H1 (cell line): ENCODE measurements around the gene TNRC6C. TPM values are rescaled to one million over a fixed set of nuclear protein-coding genes. Genes with fewer than 3 reads are reported as not detected.

Experiments used
- CTCF ChIA-PET: fragments of 300-600 bp; sonication (Branson Sonifier 250); formaldehyde crosslinking; loops from one replicate; lab custom pipeline; 2021; ENCODE audit not compliant: partially characterized antibody; lab: Charles Lee
- POLR2A ChIA-PET: fragments of 300-600 bp; sonication (Branson Sonifier 250); formaldehyde crosslinking; loops from one replicate; lab custom pipeline; 2021; ENCODE audit warnings: inconsistent platforms; ENCODE audit not compliant: partially characterized antibody; lab: Charles Lee
- DNase-seq, 2 experiments: peaks; one replicate each; pipeline versions ENCODE4 v3.0.0 to v3.0.0-alpha.2; 2010 to 2022; ENCODE audit warnings: low spot score in 2 of 2, low read depth in 1 of 2, mixed read lengths in 1 of 2
- FAIRE-seq: peaks from 2 replicates; lab custom pipeline; 2011; peaks lifted over from hg19 to GRCh38; lab: Jason Lieb, UNC
- H2AFZ ChIP-seq: 2 replicates; pipeline ENCODE4 v1.8.1; 2012; ENCODE audit warnings: low read length, inconsistent platforms
- H2AK5ac ChIP-seq: 2 replicates; pipeline ENCODE4 v1.6.1; 2013; ENCODE audit warnings: low read depth, low read length
- H2BK120ac ChIP-seq: replicated peaks from 2 replicates; pipeline ENCODE3; 2013; ENCODE audit warnings: low read depth, low read length, inconsistent platforms
- H2BK12ac ChIP-seq: 2 replicates; pipeline ENCODE4 v1.6.1; 2013; ENCODE audit warnings: low read depth, low read length
- H2BK15ac ChIP-seq: 2 replicates; pipeline ENCODE4 v1.6.1; 2013; ENCODE audit warnings: low read length
- H2BK20ac ChIP-seq: 2 replicates; pipeline ENCODE4 v1.6.1; 2013; ENCODE audit warnings: low read length
- H2BK5ac ChIP-seq: 2 replicates; pipeline ENCODE4 v1.6.1; 2013; ENCODE audit warnings: low read depth, low read length
- H3K14ac ChIP-seq: 2 replicates; pipeline ENCODE4 v1.6.1; 2013; ENCODE audit warnings: inconsistent platforms; ENCODE audit not compliant: insufficient read length
- H3K18ac ChIP-seq: 2 replicates; pipeline ENCODE4 v1.6.1; 2013; ENCODE audit warnings: low read length; ENCODE audit errors: extremely low read depth
- H3K23ac ChIP-seq: 2 replicates; pipeline ENCODE4 v1.6.1; 2013; ENCODE audit warnings: inconsistent platforms; ENCODE audit not compliant: insufficient read length
- H3K23me2 ChIP-seq: 2 replicates; pipeline ENCODE4 v1.6.1; 2013; ENCODE audit warnings: low read depth, low read length
- H3K27ac ChIP-seq: 2 replicates; pipeline ENCODE4 v1.6.1; 2011; ENCODE audit warnings: low read depth, low read length, inconsistent platforms
- H3K27me3 ChIP-seq, 4 experiments: replicated peaks in 1 of 4; 1 replicate in 1 of 4; 2 replicates in 3 of 4; pipeline versions ENCODE4 v1.6.1 to v1.8.1; 2011 to 2013; ENCODE audit warnings: low read length in 3 of 4, mild to moderate bottlenecking in 3 of 4, inconsistent platforms in 2 of 4, mixed read lengths in 2 of 4, moderate library complexity in 1 of 4; ENCODE audit not compliant: control insufficient read depth in 3 of 4, insufficient read depth in 3 of 4; ENCODE audit errors: extremely low read depth in 1 of 4
- H3K36me3 ChIP-seq, 4 experiments: 2 replicates each; pipeline versions ENCODE4 v1.6.1 to v1.8.1; 2011 to 2013; ENCODE audit warnings: mild to moderate bottlenecking in 4 of 4, low read length in 3 of 4, moderate library complexity in 2 of 4, control low read depth in 1 of 4, inconsistent platforms in 1 of 4; ENCODE audit not compliant: insufficient read depth in 4 of 4, control insufficient read depth in 2 of 4
- H3K4ac ChIP-seq: replicated peaks from 2 replicates; pipeline ENCODE3; 2013; ENCODE audit warnings: low read length, low read depth, mixed read lengths, inconsistent platforms; ENCODE audit not compliant: insufficient read length
- H3K4me1 ChIP-seq, 4 experiments: replicated peaks in 1 of 4; 1 replicate in 1 of 4; 2 replicates in 3 of 4; pipeline versions ENCODE4 v1.6.1 to v1.8.1; 2011 to 2013; ENCODE audit warnings: low read length in 3 of 4, inconsistent platforms in 2 of 4, mixed read lengths in 1 of 4; ENCODE audit not compliant: insufficient read depth in 4 of 4, control insufficient read depth in 3 of 4
- H3K4me2 ChIP-seq, 2 experiments: 2 replicates each; pipeline versions ENCODE4 v1.6.1 to v1.8.1; 2011 to 2013; ENCODE audit warnings: low read depth in 2 of 2, low read length in 2 of 2, control low read depth in 1 of 2, inconsistent platforms in 1 of 2, mild to moderate bottlenecking in 1 of 2; ENCODE audit not compliant: insufficient read depth in 1 of 2
- H3K4me3 ChIP-seq, 4 experiments: fragments of 200-600, 300-600 bp in 1 of 4; sonication (generic), shearing (Covaris generic), sonication (Bioruptor Twin) in 1 of 4; 2 replicates each; pipeline versions ENCODE4 v1.5.1 to v1.8.1; 2011 to 2016; ENCODE audit warnings: low read length in 4 of 4, low read depth in 3 of 4, control low read depth in 2 of 4, inconsistent platforms in 2 of 4, mild to moderate bottlenecking in 2 of 4, mixed read lengths in 1 of 4, moderate library complexity in 1 of 4; ENCODE audit not compliant: insufficient read depth in 2 of 4; ENCODE audit errors: extremely low read depth in 1 of 4
- H3K56ac ChIP-seq: replicated peaks from 2 replicates; pipeline ENCODE3; 2013; ENCODE audit warnings: low read depth, mild to moderate bottlenecking, mixed read lengths, low read length, inconsistent platforms; ENCODE audit not compliant: insufficient read length
- H3K79me1 ChIP-seq: 2 replicates; pipeline ENCODE4 v1.6.1; 2013; ENCODE audit warnings: low read depth, low read length, control low read depth
- H3K79me2 ChIP-seq, 2 experiments: 2 replicates each; pipeline versions ENCODE4 v1.6.1 to v1.8.1; 2012 to 2013; ENCODE audit warnings: low read length in 2 of 2, mild to moderate bottlenecking in 2 of 2, inconsistent platforms in 1 of 2; ENCODE audit not compliant: insufficient read depth in 2 of 2, control insufficient read depth in 1 of 2
- H3K9ac ChIP-seq, 4 experiments: replicated peaks in 1 of 4; 1 replicate in 1 of 4; 2 replicates in 3 of 4; pipeline versions ENCODE4 v1.6.1 to v1.8.1; 2011 to 2013; ENCODE audit warnings: low read depth in 3 of 4, low read length in 3 of 4, control low read depth in 2 of 4, mild to moderate bottlenecking in 2 of 4, moderate library complexity in 2 of 4, inconsistent platforms in 1 of 4; ENCODE audit errors: extremely low read depth in 1 of 4
- H3K9me3 ChIP-seq, 2 experiments: 2 replicates each; pipeline versions ENCODE4 v1.6.1 to v1.8.1; 2012 to 2013; ENCODE audit warnings: mild to moderate bottlenecking in 2 of 2, moderate library complexity in 2 of 2, control low read depth in 1 of 2, inconsistent platforms in 1 of 2, low read depth in 1 of 2, low read length in 1 of 2, mixed read lengths in 1 of 2; ENCODE audit not compliant: insufficient read depth in 2 of 2
- H4K20me1 ChIP-seq, 2 experiments: replicated peaks in 1 of 2; 2 replicates each; pipeline versions ENCODE3 to v1.8.1; 2011 to 2013; ENCODE audit warnings: inconsistent platforms in 2 of 2, low read length in 2 of 2, mild to moderate bottlenecking in 1 of 2; ENCODE audit not compliant: insufficient read depth in 2 of 2, control insufficient read depth in 1 of 2
- H4K5ac ChIP-seq: 2 replicates; pipeline ENCODE4 v1.6.1; 2013; ENCODE audit warnings: low read length, low read depth, mixed read lengths, inconsistent platforms; ENCODE audit not compliant: insufficient read length
- H4K8ac ChIP-seq: 2 replicates; pipeline ENCODE4 v1.8.0; 2013; ENCODE audit warnings: mild to moderate bottlenecking, moderate library complexity, low read length, inconsistent platforms; ENCODE audit not compliant: insufficient read depth; ENCODE audit errors: extremely low read depth
- H4K91ac ChIP-seq: replicated peaks from 2 replicates; pipeline ENCODE3; 2013; ENCODE audit warnings: low read length, mixed read lengths, inconsistent platforms; ENCODE audit not compliant: insufficient read length
- BCL11A ChIP-seq, 2 experiments: IDR thresholded peaks; one replicate each; pipeline ENCODE4 v1.6.1; 2011; ENCODE audit warnings: low read depth in 2 of 2, low read length in 2 of 2, mild to moderate bottlenecking in 2 of 2
- CBX8 ChIP-seq: fragments of 300-800, 300-1000 bp; sonication (generic); IDR thresholded peaks from 2 replicates; pipeline ENCODE4 v1.7.1; 2016; ENCODE audit warnings: low read depth, low read length, borderline replicate concordance
- EGR1 ChIP-seq: IDR thresholded peaks from 2 replicates; pipeline ENCODE4 v1.6.1; 2011; ENCODE audit warnings: low read depth, low read length, borderline replicate concordance
- GABPA ChIP-seq: IDR thresholded peaks from 2 replicates; pipeline ENCODE4 v1.6.1; 2011; ENCODE audit warnings: mild to moderate bottlenecking, low read length, moderate library complexity, borderline replicate concordance; ENCODE audit not compliant: insufficient read depth
- KDM4A ChIP-seq: IDR thresholded peaks from one replicate; pipeline ENCODE4 v1.7.1; 2012; ENCODE audit warnings: low read depth, mild to moderate bottlenecking, moderate library complexity, low read length, inconsistent platforms; ENCODE audit not compliant: severe bottlenecking
- KDM5A ChIP-seq: fragments of 200-600 bp; IDR thresholded peaks from 2 replicates; pipeline ENCODE4 v1.7.1; 2012; ENCODE audit warnings: mild to moderate bottlenecking, low read length, inconsistent platforms, mixed read lengths
- RFX5 ChIP-seq: IDR thresholded peaks from 2 replicates; pipeline ENCODE4 v1.6.1; 2011; ENCODE audit warnings: low read depth, low read length, improper control_type of control experiment, borderline replicate concordance
- SIRT6 ChIP-seq: IDR thresholded peaks from one replicate; pipeline ENCODE4 v1.7.1; 2012; ENCODE audit warnings: low read length, inconsistent platforms
- SIX5 ChIP-seq: IDR thresholded peaks from 2 replicates; pipeline ENCODE4 v1.6.1; 2011; ENCODE audit warnings: mild to moderate bottlenecking, low read depth, low read length
- SP1 ChIP-seq: IDR thresholded peaks from 2 replicates; pipeline ENCODE4 v1.6.1; 2011; ENCODE audit warnings: low read depth, low read length
- SUZ12 ChIP-seq: fragments of 200-600 bp; sonication (generic); IDR thresholded peaks from 2 replicates; pipeline ENCODE4 v1.6.1; 2012; ENCODE audit warnings: mild to moderate bottlenecking, inconsistent platforms, low read length, moderate library complexity, mixed read lengths
- WGBS, 2 experiments: shearing (Covaris generic) in 1 of 2; methylation state at CpG; one replicate each; pipeline versions ENCODE4 v1.1.6 to v1.1.7; 2013 to 2015; ENCODE audit warnings: low lambda C conversion rate in 2 of 2, mixed read lengths in 2 of 2, inconsistent platforms in 1 of 2, low coverage in 1 of 2, missing lambda C conversion rate in 1 of 2; ENCODE audit not compliant: insufficient replicate concordance in 2 of 2, insufficient coverage in 1 of 2, insufficient read length in 1 of 2; ENCODE audit errors: extremely low coverage in 1 of 2, missing lambda C conversion rate in 1 of 2; 5-methylcytosine and 5-hydroxymethylcytosine counted together
- polyA plus RNA-seq, 7 experiments: library from polyadenylated mRNA; depleted of rRNA in 3 of 7; stranded (reverse) in 5 of 7; unstranded in 2 of 7; fragments of >200 nt in 5 of 7; fragments of 200-250 nt in 2 of 7; gene quantifications; 1 replicate in 5 of 7; 2 replicates in 1 of 7; 4 replicates in 1 of 7; pipeline versions ENCODE4 v1.2.1 to v1.2.3, GENCODE V29; 2011 to 2013; ENCODE audit warnings: missing spikeins in 2 of 7, mixed read lengths in 2 of 7
- total RNA-seq: library from RNA; stranded (reverse); fragmentation: NEBNext Ultra II Directional; extraction: Animal tissue kit (Norgen Biotek cat#: 25700); gene quantifications from 2 replicates; pipeline ENCODE4 v1.2.1, GENCODE V29; 2021

The TNRC6C gene
- total and polyA plus RNA-seq, 2 of the 8 experiments (the other 6 are each of a cell fraction or from before 2014, with no cell fraction given) = 2.8 to 28.9 TPM

- Histone ChIP-seq H4K20me1 (peaks cover 4 to 19% of the 10 kb centered on the region in 2 experiments), H3K9me3 (no peaks in the 10 kb centered on the region), H2BK12ac (no peak overlapping the region), H3K36me3 (peaks cover 2 to 32% (median 13%) of the 10 kb centered on the region in 4 experiments; a peak in 5 of 8 replicates), H3K79me1 (peaks cover 3% of the 10 kb centered on the region), H4K91ac (no peak overlapping the region), H3K18ac (no peak overlapping the region), H3K27me3 (no peaks in the 10 kb centered on the region), H3K4ac (no peak overlapping the region), H3K23me2 (peaks cover 14% of the 10 kb centered on the region), H4K8ac (no peak overlapping the region), H3K4me2 (no peak overlapping the region), H3K4me1 (peaks cover 0 to 14% (median 8%) of the 10 kb centered on the region in 4 experiments; a peak in 6 of 7 replicates), H2AFZ (no peak overlapping the region), H2BK15ac (no peak overlapping the region), H2BK120ac (no peak overlapping the region), H2BK20ac (no peak overlapping the region), H2AK5ac (no peak overlapping the region), H4K5ac (no peak overlapping the region), H3K56ac (peak overlapping the region; percentile 59), H3K9ac (no peak overlapping the region), H3K79me2 (no peaks in the 10 kb centered on the region), H3K14ac (no peak overlapping the region), H3K23ac (no peak overlapping the region), H3K4me3 (no peak overlapping the region), H3K27ac (no peak overlapping the region), H2BK5ac (0 out of 2 replicates have a peak overlapping the region, but pooled peaks have one; percentile 35)
- 92 to 100% methylated on average over 3 to 5 of the region's 5 CpGs for WGBS, 2 experiments
- FAIRE-seq = no peak
- DNase-seq = no peak
- POLR2A ChIA-PET = interaction anchor here (0.8 to 2.5 kb wide), 3 partner anchors 9 to 16 kb away, joined by 3 to 6 read pairs (median 4); no protein-coding TSS in a partner anchor
- CTCF ChIA-PET = interaction anchor here (1.4 to 11.4 kb wide), 3 partner anchors 10 to 54 kb away, joined by 3 to 122 read pairs (median 13); no protein-coding TSS in a partner anchor
- TF ChIP-seq CBX8 (no peak), EGR1 (no peak), GABPA (no peak), KDM4A (no peak), SIX5 (no peak), KDM5A (no peak), SUZ12 (no peak), RFX5 (no peak), SIRT6 (no peak), SP1 (no peak), BCL11A (IDR thresholded peaks at IDR 0.05; ENCODE audit: low read depth in 2 of 2, low read length in 2 of 2) (no peak)
Observed at GRCh38 chr17:78123258-78123929, 164.9 kb downstream of the TNRC6C start.
